DMS79 treated with DMSO at 0.1 percent for 48 hours (cell line): ENCODE measurements around the gene EPHA4.

Source experiments
- DNase-seq: peaks from one replicate; lab custom pipeline; 2025; lab: John Stamatoyannopoulos, UW

EPHA4 gene

GRCh38 chr2:221504905-221505304, 67.2 kb downstream of the EPHA4 start:
- no peak for DNase-seq

DNA sequence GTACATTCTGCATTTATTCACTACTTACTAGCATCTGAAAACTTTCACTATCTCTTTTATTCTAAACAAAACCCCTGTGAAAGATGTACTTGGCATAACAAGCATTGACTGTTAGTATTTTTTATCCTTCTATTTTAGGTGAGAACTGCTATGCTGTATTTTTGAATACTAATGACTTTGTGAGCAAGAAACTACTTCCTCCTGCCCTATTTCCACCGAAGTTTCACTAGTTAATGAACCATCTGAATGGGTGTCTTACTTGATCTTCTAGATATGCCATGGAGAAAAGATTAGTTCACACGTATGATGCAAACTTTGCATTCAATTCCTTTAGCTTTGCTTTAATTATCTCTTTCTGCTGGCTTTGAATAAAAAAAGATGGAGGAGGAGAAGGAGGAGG, 68.1 kb downstream of the EPHA4 start:
- no peak for DNase-seq

DNA sequence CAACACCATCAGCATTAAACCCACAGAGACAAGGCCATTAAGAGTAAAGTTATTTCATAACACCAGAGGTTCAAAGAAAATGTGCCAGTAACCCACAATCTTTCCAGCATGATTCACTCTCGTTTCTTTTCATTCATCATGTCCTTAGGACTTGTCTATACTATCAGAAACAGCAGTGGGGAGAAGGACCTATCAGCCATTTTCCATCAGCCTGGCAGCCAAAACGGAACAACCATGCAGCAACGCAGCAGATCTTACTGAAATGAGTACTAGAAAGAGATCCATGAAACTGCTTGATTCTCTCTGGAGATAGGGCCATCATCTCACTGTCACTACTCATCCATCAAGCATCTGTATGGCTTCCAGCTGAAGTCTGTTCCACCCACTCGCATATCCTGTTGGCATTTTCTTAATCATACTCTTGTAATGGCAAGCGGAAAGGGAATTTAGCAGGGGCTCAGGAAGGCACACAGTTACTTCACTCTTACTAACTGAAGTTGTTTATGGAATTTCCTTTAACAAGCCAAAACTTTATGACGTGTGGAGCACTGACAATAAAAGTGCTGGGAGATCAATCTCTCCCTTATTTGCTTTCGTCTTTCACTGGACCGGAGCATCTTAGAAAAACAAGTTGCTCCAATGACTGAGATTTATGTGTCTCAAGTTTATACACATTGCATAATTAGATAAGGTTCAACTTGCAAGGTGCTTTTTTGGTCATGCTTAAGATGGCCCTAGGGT, 69.7 kb downstream of the EPHA4 start:
- peak; percentile 46 for DNase-seq

DNA sequence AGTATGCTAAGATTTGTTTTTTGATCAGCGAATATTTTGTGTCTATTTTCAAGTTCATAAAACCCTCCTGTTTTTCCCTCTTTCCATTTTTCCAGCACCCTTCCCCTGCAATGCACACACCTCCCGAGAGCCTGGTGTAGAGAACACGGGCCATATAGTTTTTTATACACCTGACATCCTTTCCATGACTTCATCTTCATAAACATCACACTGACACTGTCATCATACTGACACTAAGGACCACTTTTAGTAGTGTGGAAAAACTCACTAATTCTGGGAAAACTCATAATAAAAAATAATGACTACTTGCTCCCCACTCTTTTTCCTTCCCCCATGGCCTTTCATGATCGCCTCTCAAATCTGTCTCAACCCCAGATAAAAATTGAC, 70.2 kb downstream of the EPHA4 start:
- DNase-seq: no peak

GRCh38 chr2:221501210-221501882, 70.8 kb downstream of the EPHA4 start:
- DNase-seq: no peak

GRCh38 chr2:221500501-221501209, 71.4 kb downstream of the EPHA4 start:
- peak; percentile 82 for DNase-seq

- no peak for DNase-seq
Observed at GRCh38 chr2:221495731-221496130, 76.4 kb downstream of the EPHA4 start.

DNA sequence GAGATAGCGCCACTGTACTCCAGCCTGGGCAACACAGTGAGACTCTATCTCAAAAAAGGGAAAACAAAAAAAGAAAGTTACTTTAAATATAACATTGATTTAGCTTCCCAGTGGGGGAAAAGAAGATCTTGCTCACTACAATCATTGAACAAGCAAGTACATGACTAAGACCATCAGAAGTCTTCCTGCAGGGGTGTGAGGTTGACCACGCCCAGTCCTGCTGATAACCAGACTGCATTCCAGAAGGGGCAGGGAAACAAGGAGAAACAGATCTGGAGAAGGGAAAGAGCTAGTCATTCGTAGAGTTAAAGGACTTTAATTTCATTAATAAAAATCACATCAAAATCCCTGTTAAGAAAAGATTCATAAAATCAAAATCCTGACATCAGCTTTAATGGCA, 77.5 kb downstream of the EPHA4 start:
- DNase-seq: no peak

DNA sequence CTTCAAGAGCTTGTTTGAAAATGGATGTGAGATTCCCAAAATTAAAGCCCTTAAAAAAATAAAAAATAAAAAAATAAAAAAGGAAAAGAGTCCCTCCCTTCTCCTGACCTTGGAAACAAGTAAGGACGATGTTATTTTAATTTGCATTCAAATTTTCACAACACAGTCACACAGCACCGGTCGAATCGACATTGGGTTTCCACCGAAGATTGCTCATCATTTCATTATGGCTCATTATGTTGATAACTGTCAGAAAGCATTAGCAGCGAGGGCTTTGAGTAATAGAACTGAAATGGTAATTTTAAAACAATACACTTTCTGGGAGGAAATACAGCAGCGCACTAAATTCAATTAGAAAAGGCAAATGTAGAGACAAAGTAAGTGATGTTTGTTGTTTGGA, 78.7 kb downstream of the EPHA4 start:
- no peak for DNase-seq

DNA sequence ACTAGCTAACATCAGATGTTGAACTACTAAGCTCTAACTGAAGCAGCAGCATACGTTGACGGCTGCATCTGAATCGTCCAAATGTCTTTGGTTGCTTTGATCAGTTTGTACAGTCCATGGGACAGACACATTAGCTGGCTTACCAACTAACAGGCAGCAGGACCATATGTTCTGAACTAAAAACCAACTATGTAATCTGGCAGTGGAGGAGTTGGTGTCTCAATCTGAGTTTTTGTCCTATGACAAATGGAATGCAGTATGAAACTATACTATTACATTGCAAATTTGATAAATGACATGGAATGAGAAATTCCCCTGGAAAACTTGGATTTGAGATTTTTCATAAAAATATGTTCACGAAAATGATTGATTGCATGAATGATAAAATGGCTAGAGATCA, 79.5 kb downstream of the EPHA4 start:
- DNase-seq: no peak

DNA sequence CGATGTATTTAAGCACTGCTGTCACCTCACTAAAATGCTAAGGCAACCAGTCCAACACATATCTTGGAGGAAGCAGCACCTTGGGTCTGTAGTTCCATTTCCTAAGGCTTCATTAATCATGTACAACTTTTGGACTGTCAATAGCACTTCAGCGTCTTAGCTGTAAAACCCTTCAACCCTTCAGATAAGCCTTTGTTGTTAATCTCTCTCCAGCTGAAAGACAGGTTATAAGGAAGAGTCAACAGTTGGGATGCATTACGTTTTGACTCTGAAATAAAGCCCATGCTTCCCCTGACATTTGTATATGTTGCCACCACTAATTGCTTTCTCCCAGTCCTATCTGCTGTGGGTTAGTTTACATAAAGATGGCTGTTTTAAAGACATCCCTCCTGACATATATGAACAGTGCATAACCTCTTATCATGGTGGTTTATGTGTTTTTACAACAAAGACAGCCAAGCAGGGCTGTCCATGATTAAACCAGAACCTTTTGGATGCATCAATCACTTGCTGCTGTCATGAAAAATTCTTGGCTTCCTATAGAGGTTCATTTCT, 81.5 kb downstream of the EPHA4 start:
- no peak for DNase-seq

DNA sequence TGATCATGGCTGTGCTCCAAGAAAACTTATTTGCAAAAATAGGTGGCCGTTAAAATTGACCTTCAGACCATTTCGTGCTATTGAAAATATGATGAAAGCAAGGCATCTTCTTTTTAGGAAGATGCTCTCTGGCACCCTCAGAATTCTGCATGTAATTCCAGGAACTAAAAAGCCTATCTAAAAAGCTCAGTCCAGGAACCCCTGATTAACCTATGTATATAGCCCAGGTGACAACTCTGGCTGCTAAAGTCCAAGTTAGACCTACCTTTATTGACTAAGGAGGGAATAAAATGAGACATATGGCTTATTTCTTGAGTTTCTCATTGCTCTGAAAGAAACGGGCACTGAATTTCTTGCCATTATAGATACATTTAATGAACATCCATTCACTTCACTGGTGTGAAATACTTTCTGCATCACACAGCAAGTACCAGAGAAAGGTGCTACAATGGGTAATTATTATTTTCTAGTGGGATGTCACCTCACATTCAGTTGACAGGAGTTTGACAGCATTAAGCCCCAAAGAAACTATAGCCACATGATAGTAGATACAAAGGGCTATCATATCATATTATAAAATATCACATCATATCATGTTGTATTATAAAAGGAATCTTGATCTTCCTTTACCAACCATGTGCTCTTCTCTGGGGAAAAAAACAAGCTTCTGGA, 83.8 kb downstream of the EPHA4 start:
- no peak for DNase-seq

DNA sequence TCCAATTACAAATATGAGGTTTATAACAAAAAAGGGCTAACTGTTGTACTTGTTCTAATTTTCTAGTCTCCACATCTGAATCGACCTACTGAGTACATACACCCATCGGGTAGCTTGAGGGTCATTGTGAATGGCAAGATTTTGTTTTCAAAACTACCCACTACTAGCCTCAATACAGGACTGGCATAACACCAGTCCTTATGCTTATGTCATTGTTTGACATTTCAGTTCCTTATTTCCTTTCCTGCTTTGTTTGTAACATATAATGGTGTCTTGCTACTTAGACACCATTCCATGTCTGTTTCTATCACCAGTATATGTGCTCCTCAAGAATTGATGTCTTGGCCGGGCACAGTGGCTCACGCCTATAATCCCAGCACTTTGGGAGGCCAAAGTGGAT, 86.0 kb downstream of the EPHA4 start:
- no peak for DNase-seq

- no peak for DNase-seq
Observed at GRCh38 chr2:221485503-221485870, 86.6 kb downstream of the EPHA4 start.

DNA sequence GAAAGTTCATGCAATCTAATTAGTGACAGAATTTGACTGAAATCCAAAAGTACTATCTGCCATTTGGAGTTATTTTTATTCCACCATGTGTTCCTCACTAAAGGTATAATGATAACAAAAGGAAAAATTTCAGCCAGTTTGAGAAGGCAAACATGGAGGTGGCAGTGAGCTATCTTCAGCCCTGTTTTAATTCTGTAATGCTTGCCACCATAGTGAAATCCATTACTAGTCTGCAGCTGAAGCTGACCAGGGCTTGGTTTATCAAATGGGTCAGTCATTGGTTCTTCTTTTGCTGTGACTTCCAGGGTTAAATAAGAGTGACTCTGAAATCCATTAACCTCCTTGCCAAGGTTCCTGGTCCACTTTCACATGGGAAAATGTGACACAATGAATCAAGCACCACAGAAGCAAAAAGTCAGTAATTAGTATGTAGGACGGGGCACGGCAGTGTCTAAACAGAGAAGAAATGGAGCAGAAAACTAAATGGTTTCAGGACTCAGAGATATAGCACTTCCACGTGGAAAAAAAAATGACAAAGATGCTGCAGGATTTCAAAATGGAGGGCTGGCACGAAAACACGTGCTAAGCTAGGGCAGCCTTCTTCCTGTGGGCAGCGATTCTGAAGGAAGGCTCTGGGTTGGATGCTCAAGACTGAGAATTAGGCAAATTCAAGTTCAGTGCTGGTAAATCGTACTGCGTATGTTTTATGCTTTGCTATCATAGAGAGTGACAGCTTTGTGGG, 87.2 kb downstream of the EPHA4 start:
- no peak for DNase-seq

DNA sequence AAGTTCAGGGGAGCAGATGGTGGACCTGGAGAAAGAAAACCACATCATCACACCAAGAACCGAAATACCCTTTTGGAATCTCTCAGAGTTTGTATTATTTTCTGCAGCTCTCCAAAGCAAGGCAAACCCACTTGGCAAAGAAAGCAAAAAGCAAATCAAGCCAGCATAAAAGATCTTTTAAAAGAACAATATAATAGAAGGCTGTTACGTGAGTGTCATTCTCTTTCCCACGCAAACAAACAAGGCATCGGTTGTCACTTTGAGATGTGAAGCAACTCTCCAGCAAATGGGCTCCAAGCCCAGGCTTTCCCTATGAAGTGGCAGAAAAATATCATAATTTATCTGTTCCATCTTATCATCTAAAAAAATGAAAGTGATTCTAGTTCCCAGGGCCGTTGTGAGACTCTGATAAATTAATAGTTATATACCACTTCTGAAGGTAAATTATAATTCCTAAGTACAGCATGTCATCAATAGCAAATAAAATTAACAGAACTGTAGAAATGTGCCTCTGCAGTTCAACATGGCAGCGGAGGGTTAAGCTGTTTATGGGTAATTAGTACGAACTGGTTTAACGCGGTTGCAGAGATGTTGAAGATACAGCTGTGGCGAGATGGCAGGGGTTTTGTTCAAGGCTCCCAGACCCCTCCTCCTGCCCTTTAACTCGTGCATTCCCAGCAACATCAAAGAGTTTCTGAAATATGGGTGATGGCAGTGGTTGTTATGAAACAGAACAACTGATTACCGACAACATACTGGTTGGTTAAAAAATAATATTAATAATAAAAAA, 89.2 kb downstream of the EPHA4 start:
- peak; percentile 61 for DNase-seq

- DNase-seq: no peak
Observed at GRCh38 chr2:221480821-221481220, 91.3 kb downstream of the EPHA4 start.

DNA sequence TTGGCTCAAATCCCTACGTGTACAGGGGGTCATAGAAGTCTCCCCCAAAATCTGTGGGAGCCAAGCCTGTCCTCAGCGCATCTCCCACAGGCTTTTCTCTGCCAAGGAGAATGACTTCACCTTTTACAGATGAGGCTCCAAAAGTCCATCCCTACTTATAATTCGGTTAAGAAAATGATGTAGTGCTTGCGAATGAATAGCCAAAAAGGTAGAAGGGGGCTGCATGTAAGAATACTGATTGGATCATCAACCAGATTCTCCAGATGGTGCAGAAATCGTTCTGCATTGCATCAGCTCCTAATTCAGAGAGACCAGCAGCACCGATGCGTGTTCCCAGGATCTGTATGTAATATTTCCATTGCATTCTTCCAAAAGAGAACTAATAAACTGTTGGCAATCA, 91.9 kb downstream of the EPHA4 start:
- no peak for DNase-seq

GRCh38 chr2:221478485-221478863, 93.6 kb downstream of the EPHA4 start:
- no peak for DNase-seq

- no peak for DNase-seq
Observed at GRCh38 chr2:221477714-221478484, 94.2 kb downstream of the EPHA4 start.
